Measurements from ENCODE around the gene SASS6. TPM values are rescaled to one million over a fixed set of nuclear protein-coding genes. Genes with fewer than 3 reads are reported as not detected.

The SASS6 gene
- 8.1 TPM for polyA plus RNA-seq (2012; ENCODE audit: missing spikeins)

DNA sequence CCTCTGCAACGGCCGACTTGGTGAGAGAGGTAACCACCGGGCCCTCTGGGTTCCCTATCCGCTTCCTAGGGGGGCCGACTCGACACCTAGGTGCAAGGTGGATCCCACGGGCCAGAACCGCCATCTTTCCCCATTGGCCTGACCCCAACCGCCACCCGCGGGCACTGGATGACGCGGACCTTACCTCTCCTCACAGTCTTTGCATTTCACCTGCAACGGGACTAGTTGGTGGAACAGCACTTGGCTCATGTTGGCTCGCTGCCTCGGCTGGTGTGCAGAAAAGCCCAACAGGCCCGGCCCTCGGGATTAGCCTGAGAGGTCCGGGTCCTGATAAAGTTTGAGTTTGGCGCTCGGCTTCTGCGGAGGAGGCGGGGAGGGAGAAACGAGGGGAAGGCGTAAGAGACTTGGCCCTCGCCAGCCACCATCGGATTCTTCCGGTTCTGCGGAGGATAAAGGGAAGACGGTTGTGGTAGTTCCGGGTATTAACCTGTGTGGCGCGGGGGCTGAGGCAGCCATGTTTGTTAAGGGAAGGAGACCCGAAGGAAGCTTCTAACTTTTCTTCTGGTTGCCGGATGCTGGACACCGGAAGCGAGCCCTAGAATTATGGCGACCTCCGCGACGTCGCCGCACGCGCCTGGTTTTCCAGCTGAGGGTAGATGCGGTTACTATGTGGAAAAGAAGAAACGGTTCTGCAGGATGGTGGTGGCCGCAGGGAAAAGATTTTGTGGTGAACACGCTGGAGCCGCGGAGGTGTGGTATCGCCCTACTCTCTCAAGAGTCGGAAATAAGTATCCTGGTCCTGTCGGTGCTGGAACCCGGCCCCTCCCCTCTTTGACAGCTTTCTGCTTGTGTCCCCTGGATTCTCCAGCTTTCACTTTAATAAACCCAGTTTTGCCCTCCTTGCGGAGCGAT, at the start of gene SASS6, which contains the start of gene TRMT13:
TSS of gene SASS6 (minus strand) at position 365 of the 912 bp plus-strand sequence. CDS start at position 249, 116 bp downstream.
TSS of gene TRMT13 (plus strand) at position 598 of the 912 bp plus-strand sequence. CDS start at position 604, 6 bp downstream.
- FAIRE-seq (peak; percentile 99), DNase-seq (ENCODE audit: insufficient read length) (peak; percentile 50)
- no peak; the same call in 1 of the 2 replicates for TF ChIP-seq TAF1 (IDR thresholded peaks at IDR 0.05; ENCODE audit: borderline replicate concordance, low read depth, low read length)
- peak; percentile 62; the same call in 1 of the 2 replicates for TF ChIP-seq POLR2A (IDR thresholded peaks at IDR 0.05; ENCODE audit: low read depth, low read length)
- peak; percentile 58; the same call in 1 of the 2 replicates for TF ChIP-seq POLR2AphosphoS5 (IDR thresholded peaks at IDR 0.05; ENCODE audit: low read depth, low read length)

DNA sequence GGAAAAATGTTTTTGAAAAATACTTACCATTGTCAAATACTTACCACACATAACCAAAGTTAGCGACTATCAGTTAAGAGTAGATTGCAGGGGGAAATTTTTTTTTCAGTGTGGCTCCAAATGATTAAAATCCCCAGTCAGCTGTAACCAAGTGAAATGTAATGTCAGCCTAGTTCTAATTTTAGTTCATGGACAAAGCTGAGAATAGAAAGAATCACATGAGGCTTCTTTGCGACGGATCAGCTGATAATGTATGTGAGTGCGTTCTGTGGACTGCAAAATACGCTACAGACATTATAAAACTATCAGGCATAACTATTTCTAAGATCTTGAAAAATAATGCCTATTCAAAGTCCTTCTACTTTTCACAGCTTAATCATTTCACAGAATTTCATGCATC, 45.4 kb upstream of the SASS6 start, which contains the start of gene LRRC39:
TSS of gene LRRC39 (minus strand) at position 166 of the 400 bp plus-strand sequence. CDS start 9,740 bp downstream, outside the sequence.
- TF ChIP-seq TAF1 (IDR thresholded peaks at IDR 0.05; ENCODE audit: borderline replicate concordance, low read depth, low read length) (no peak), POLR2A (IDR thresholded peaks at IDR 0.05; ENCODE audit: low read depth, low read length) (no peak), POLR2AphosphoS5 (IDR thresholded peaks at IDR 0.05; ENCODE audit: low read depth, low read length) (no peak)
- no peak for DNase-seq (ENCODE audit: insufficient read length)
- no peak for FAIRE-seq

- no peak for FAIRE-seq
- DNase-seq (ENCODE audit: insufficient read length), result no peak
- TF ChIP-seq POLR2AphosphoS5 (IDR thresholded peaks at IDR 0.05; ENCODE audit: low read depth, low read length), result no peak
- no peak for TF ChIP-seq POLR2A (IDR thresholded peaks at IDR 0.05; ENCODE audit: low read depth, low read length)
- TF ChIP-seq TAF1 (IDR thresholded peaks at IDR 0.05; ENCODE audit: borderline replicate concordance, low read depth, low read length), result no peak
Measured at GRCh38 chr1:100177295-100178041, 44.7 kb upstream of the SASS6 start.

- DNase-seq (ENCODE audit: insufficient read length) (no peak), FAIRE-seq (no peak)
- TF ChIP-seq POLR2A (IDR thresholded peaks at IDR 0.05; ENCODE audit: low read depth, low read length) (no peak), TAF1 (IDR thresholded peaks at IDR 0.05; ENCODE audit: borderline replicate concordance, low read depth, low read length) (no peak), POLR2AphosphoS5 (IDR thresholded peaks at IDR 0.05; ENCODE audit: low read depth, low read length) (no peak)
Measured at GRCh38 chr1:100168051-100168450, 35.3 kb upstream of the SASS6 start.

DNA sequence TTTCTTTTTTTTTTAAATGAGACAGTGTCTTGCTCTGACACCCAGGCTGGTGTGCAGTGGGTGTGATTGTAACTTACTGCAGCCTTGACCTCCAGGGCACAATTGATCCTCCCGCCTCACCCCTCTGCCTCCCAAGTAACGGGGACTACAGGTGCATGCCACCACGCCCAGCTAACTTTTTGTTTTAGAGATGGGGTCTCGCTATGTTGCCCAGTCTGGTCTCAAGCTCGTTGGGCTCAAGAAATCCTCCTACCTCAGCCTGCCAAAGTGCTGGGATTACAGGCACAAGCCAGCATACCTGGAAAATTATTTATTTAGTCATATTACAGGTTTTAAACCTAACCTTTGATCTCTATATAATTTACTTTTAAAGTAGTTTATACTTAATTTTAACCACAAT, 32.0 kb upstream of the SASS6 start:
- no peak for FAIRE-seq
- no peak for DNase-seq (ENCODE audit: insufficient read length)
- TF ChIP-seq TAF1 (IDR thresholded peaks at IDR 0.05; ENCODE audit: borderline replicate concordance, low read depth, low read length) (no peak), POLR2AphosphoS5 (IDR thresholded peaks at IDR 0.05; ENCODE audit: low read depth, low read length) (no peak), POLR2A (IDR thresholded peaks at IDR 0.05; ENCODE audit: low read depth, low read length) (no peak)

DNA sequence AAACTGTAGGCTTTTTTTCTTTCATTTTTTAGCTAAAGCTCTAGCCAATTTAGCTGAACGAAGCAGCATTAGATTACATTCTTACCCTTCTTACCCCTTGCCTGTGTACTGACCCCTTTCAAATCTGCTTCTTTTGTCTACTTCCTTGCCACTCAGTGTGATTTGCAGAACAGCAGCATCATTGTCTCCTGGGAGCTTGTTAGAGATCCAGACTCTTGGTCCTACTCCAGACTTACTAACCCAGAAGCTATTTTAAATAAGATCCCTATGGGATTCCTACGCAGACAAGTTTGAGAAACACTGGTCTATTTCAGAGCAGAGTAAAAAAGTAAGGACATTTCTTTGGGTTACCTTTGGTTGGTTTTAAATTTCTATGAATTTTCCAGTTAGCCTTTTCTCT, 31.5 kb upstream of the SASS6 start:
- no peak for TF ChIP-seq TAF1 (IDR thresholded peaks at IDR 0.05; ENCODE audit: borderline replicate concordance, low read depth, low read length)
- no peak for TF ChIP-seq POLR2AphosphoS5 (IDR thresholded peaks at IDR 0.05; ENCODE audit: low read depth, low read length)
- no peak for TF ChIP-seq POLR2A (IDR thresholded peaks at IDR 0.05; ENCODE audit: low read depth, low read length)
- DNase-seq (ENCODE audit: insufficient read length), result no peak
- FAIRE-seq, result no peak

DNA sequence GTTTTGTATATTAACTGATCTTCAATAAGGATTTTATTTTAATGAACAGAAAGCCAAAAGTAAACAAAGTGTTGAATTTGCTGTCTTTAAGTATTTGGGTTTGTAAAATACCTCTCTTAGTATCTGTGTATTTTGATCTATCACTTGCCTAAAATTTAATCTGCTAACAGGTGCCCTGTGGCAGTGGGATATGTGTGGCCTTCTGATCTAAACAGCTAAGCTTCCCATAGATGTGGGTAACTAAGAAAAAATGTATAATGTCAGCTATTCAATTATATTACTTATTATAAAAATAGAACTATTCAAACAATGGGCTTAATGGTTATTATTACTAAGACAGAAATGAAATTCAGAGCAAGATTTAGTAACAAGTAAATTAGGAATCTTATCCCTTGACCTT, 30.2 kb upstream of the SASS6 start:
- DNase-seq (ENCODE audit: insufficient read length) (no peak), FAIRE-seq (no peak)
- TF ChIP-seq POLR2AphosphoS5 (IDR thresholded peaks at IDR 0.05; ENCODE audit: low read depth, low read length) (no peak), TAF1 (IDR thresholded peaks at IDR 0.05; ENCODE audit: borderline replicate concordance, low read depth, low read length) (no peak), POLR2A (IDR thresholded peaks at IDR 0.05; ENCODE audit: low read depth, low read length) (no peak)

- TF ChIP-seq TAF1 (IDR thresholded peaks at IDR 0.05; ENCODE audit: borderline replicate concordance, low read depth, low read length) (no peak), POLR2AphosphoS5 (IDR thresholded peaks at IDR 0.05; ENCODE audit: low read depth, low read length) (no peak), POLR2A (IDR thresholded peaks at IDR 0.05; ENCODE audit: low read depth, low read length) (no peak)
- no peak for DNase-seq (ENCODE audit: insufficient read length)
- peak; percentile 24 for FAIRE-seq
Measured at GRCh38 chr1:100152271-100152670, 19.5 kb upstream of the SASS6 start.

- FAIRE-seq, result peak; percentile 27
- DNase-seq (ENCODE audit: insufficient read length), result no peak
- TF ChIP-seq POLR2AphosphoS5 (IDR thresholded peaks at IDR 0.05; ENCODE audit: low read depth, low read length), result no peak
- TF ChIP-seq POLR2A (IDR thresholded peaks at IDR 0.05; ENCODE audit: low read depth, low read length), result no peak
- no peak for TF ChIP-seq TAF1 (IDR thresholded peaks at IDR 0.05; ENCODE audit: borderline replicate concordance, low read depth, low read length)
Measured at GRCh38 chr1:100151679-100152078, 18.9 kb upstream of the SASS6 start.

GRCh38 chr1:100147875-100148274, 15.1 kb upstream of the SASS6 start:
- no peak for TF ChIP-seq TAF1 (IDR thresholded peaks at IDR 0.05; ENCODE audit: borderline replicate concordance, low read depth, low read length)
- no peak for TF ChIP-seq POLR2AphosphoS5 (IDR thresholded peaks at IDR 0.05; ENCODE audit: low read depth, low read length)
- no peak for TF ChIP-seq POLR2A (IDR thresholded peaks at IDR 0.05; ENCODE audit: low read depth, low read length)
- no peak for DNase-seq (ENCODE audit: insufficient read length)
- FAIRE-seq, result no peak

DNA sequence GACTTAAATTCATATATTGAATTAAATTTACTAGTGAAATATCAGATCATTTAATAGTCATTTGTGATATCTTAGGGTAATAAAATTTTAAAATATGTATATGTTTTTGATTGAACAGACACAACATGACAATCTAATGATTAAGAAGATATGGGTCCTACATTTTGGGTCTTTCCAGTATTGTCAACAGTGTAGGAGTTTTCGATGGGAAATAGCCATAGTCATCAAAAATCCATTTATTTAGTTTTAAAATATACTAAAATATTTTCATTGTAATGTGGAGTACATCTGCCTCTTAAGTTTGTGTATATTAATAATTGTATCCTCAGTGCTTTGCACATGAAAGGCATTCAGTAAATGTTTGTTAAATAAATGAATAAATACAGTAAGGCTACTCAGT, 14.2 kb upstream of the SASS6 start:
- TF ChIP-seq TAF1 (IDR thresholded peaks at IDR 0.05; ENCODE audit: borderline replicate concordance, low read depth, low read length), result no peak
- TF ChIP-seq POLR2AphosphoS5 (IDR thresholded peaks at IDR 0.05; ENCODE audit: low read depth, low read length), result no peak
- TF ChIP-seq POLR2A (IDR thresholded peaks at IDR 0.05; ENCODE audit: low read depth, low read length), result no peak
- DNase-seq (ENCODE audit: insufficient read length) (no peak), FAIRE-seq (no peak)
